ENCODE measurements around the gene NCOA4.
"Not testable (repeated sequence)": the region's sequence is repeated elsewhere in the genome, so short reads cannot be mapped to it uniquely, and the experiment has no call there.

The NCOA4 gene

GRCh38 chr10:46052057-46052790 is 21.8 kb upstream of the NCOA4 start:
- DNase-seq: no peak

DNA sequence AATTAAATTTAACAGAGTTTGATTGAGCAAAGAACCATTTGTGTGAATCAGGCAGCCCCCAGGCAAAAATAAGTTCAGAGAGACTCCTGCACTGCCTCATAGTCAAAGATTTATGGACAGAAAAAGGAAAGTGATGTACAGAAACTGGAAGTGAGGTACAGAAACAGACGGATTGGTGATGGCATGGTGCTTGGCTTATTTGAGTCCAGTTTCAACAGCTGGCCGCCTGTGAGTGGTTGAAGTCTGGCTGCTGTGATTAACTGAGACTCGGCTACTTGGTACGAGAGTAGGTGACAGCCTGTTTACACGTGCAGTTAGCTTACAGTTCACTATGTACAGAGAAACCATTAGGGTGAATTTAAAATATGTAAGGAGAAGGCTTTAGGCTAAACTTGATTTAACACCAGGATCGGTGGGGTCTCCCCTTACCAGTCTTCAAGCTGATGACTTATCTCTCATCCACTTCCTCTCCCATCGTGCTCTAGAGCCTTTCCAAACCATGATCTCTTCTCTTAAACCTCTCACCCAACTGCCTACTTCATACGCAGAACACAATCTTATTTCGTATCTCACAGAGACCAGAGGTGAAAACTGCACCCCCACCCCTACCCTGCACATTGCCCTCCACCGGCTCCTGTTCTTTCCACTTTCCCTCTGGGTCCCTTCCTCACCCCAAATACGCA is 20.7 kb upstream of the NCOA4 start:
- no peak for DNase-seq

DNA sequence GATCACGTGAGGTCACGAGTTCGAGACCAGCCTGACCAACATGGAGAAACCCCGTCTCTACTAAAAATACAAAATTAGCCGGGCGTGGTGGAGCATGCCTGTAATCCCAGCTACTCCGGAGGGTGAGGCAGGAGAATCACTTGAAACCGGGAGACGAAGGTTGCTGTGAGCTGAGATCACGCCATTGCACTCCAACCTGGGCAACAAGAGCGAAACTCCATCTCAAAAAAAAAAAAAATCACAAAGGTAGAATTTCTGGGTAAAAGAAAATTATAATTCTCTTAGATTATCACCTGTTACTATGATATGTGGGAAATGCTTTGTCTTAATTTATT is 19.0 kb upstream of the NCOA4 start:
- DNase-seq: not testable (repeated sequence)

DNA sequence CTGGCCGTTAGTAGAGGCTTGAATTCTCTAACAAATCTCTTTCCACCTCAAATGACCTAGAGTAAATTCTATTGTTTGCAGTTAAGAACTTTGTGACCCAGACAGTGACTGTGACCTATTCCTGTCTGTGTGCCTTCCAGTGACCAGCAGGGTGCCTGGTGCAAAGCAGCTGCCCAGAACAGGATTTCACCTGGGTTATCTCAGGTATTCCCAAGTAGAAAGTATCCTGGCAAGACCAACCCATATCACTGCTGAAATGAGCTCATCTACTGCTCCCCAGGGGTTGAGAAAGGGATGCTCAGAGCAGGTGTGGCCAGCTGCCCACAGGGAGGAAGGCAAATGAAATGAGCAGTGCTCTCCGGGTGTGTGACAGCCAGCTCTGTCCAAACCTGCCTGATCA is 17.7 kb upstream of the NCOA4 start:
- no peak for DNase-seq

DNA sequence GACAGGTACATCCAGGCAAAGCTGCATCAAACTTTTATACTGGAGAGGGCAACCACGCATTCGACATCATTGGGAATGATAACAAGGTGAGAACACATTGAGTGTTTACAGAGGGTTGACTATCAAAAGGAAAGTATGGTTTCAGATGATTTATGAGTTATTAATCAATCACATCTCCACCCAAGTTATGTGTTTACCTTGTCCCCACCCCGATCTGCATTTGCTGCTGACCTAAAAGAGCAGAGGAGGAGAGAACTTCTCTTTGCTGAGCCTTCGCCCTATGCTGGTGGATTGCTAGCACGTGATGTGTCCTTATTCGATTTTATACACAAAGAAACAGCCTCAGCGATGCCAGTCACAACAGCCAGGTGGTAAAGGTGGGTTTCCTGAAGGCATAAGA is 15.8 kb upstream of the NCOA4 start, which contains the start of gene MSMB:
Gene MSMB (minus strand): TSS at position 9 of the 400 bp plus-strand sequence. CDS start 32 bp downstream, outside the sequence.
- DNase-seq: no peak

DNA sequence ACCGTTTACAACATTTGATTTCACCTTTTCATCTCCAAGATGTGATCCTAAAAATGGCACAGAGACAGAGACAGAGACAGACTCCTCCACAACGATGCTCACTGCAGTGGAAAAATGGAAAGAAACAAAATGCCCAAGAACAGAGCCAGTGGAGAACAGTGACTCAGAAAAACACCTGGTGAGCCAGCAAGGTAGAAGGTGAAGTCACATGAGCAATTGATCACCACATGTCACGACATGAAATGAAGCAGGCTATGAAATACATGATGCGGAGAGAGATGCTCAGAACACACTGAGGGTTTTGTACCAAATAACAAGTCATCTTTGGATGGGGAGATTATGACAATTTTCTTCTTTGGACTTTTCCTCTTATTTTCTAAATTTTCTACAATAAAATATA is 12.1 kb upstream of the NCOA4 start:
- no peak for DNase-seq

DNA sequence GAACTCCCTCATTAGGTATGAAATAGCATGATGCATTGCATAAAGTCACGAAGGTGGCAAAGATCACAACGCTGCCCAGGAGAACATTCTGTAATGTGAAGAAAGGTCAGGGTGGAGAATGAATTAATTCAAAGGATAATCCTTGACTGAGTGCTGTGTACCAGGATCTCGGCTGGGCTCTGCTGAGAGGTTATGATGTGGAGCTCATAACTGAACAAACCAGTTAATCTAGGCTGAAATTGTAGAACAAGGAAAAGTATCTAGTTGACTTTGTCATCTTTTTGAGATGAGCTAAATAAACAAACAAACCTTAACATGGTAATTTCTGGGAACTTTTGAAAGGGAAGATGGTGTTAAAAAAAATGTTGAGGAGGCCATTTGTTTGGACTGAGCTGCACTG is 9.6 kb upstream of the NCOA4 start:
- DNase-seq: no peak

DNA sequence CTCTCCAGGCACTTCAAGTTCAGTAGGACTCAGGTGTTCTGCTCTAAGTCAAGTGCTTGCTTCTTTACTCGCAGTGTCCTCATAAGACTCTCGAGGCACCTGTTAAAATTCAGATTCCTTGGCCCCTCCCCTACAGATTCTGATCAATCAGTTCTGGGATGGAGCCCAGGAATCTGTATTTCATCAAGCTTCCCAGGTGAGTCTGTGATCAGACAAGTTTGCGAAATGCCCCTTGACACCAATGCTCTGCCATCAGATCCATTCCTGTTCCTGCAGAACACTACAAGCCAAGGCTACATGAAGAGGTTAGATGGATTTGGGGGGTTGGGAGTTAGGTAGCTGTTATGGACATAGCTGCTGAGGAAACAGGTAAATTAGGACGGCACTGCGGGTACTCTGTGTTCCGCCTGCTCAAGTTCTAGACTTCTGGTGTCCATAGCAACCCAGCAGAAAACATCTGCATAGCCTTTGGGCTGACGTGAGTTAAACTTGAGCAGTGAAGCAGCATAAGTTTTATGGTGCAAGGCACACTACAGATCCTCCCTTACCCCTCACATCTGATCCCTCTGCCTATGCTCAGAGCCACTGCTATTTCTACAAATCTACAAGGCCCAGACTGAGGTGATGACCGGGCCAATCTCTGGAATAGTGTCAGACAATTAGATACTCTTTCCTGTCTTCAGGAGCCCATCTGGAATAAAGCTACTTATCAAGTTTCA is 6.8 kb upstream of the NCOA4 start:
- no peak for DNase-seq

- DNase-seq: no peak
Observed at GRCh38 chr10:46035923-46036849, 5.8 kb upstream of the NCOA4 start.

- no peak for DNase-seq
Observed at GRCh38 chr10:46033602-46034011, 3.2 kb upstream of the NCOA4 start.

DNA sequence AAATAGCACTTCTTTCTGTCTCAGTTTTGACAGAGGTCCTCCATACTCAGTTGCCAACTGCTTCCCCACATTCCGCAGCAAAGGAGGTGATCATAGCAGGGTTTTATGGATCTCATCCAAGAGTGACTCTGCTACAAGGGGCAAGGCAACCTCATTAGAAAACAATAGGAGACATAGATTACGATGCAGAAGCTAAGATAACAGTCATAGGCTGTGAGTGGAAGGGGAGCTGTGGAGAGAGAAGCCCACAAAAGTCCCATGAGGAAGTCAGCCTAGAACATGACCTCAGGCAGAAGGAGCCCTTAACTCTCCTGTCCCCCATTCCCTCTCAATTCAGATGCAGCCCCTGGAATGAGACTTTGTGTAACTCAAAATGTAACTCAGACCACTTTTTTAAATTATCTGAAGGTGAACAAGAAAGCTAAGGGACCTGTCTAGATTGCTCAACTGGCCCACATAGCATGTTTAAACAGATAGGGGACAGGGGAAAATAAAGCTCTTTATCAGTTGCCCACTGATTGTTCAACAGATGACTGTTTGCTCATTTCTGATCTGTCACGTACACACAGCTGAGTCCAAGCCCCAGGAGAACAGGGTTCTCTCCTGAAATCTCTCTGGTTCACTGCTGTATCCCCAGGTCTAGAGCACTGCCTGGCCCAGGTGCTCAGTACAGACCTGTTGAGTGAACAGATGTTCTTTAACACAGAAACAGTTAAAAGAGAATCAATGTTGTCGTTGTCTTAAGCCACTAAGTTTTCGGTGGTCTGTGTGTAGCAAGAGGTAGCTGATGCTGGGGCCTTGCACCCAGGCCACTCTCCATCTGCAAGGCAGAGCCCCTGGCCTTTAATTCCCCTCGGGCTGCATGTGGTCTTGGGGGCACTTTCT is 1.5 kb upstream of the NCOA4 start:
- no peak for DNase-seq

- DNase-seq: no peak
Observed at GRCh38 chr10:46029461-46030030, 877 bp downstream of the NCOA4 start.

DNA sequence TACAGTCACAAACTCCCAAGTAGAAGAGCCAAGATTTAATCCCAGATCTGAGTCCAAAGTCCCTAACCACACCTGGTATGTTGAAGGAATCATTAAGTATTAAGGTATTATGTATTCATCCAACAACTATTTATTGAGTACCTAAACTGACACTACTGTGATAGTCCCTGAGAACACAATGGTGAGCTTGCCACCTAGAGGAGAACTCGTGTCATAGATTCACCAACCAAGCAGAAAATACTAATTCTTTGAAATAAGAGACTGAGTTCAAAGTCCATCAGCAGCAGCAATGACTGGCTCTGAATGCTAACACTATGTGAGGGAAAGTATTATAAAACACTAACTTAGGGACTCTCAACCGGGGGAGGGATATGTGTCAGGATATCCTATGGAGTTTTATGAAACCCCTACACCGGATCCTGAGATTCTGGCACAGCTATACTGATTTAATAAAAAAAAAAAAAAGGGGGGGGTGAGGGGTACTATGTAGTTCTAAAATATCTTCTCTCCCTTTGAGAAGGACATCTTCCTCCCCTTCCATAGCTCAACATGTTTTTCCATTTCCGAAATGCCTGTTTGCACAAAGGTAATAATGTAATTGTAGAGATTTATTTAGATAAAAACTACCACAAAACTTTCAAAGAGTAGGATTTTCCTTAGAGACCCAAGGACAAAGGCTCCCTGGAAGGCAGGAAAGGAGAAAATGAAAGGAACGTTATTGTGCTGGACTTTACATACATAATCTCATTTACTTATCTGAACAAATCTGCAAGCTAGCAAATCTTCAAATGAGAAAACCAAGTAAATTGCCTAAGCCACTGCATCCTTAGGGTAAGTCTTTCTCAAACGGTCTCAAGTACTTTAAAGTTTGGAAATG is 1.6 kb downstream of the NCOA4 start:
- no peak for DNase-seq

DNA sequence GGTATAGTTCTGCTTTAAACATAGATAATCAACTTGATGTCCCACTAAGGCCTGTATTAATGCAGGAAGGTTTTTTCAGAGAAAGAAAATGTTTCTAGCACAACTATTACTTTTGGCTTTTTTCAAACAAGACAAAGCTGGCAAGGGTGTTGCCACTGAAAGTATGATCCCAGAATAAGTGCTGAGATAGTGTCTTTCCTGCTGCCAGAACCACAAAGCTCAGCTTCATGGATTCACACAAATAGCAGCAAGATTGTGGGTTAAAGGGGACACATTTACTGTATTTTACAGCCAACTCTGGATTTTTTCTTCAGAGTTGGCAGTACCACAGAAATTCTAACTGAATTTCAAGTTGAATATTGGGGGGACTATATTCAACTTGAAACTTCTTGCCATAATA is 4.3 kb downstream of the NCOA4 start:
- no peak for DNase-seq

- no peak for DNase-seq
Observed at GRCh38 chr10:46025406-46025805, 5.0 kb downstream of the NCOA4 start.

GRCh38 chr10:46024948-46025347 is 5.5 kb downstream of the NCOA4 start:
- no peak for DNase-seq

GRCh38 chr10:46022978-46023702 is 7.3 kb downstream of the NCOA4 start:
- DNase-seq: peak; percentile 83

- no peak for DNase-seq
Observed at GRCh38 chr10:46020344-46020657, 10.1 kb downstream of the NCOA4 start.

DNA sequence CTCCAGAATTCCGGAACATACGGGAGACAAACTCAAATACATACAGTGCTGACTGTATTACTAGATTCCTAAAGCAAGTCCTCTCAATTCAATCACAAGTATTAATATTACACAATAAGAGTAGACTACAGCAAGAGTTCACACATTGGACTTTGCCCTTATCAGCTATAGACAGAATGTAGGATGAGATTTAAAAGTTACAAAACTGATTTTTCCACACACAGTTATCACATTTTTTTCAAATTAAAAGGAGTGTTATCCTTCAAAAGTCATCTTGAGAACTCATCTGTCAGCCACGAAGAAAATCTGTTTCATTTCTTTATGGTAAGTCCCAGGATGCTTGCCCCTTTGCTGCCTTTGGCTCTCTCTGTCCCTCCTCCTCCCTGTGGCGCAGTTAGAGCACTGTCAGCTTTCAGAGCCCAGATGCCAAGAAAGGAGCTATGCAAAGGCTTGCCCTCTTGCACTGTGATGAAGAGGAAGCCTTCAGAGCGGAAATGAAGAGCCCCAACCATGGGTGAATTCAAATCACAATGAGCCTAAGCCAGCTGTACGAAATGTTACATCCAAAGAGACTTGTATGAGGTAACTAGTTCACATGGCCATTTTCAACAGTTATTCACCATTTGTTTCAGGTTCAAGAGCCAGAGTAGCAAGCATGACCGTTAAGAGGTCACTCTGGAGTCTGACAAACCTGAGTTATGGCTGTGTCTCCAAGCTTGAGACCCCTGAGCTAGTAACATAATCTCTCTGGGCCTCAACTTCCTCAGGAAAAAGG is 10.7 kb downstream of the NCOA4 start:
- DNase-seq: no peak
